ENCODE measurements around the gene CA4. TPM values are rescaled to one million over a fixed set of nuclear protein-coding genes. Genes with fewer than 3 reads are reported as not detected.

The CA4 gene
- total and polyA plus RNA-seq, 7 donors, result 2.1 to 300 (median 91.3) TPM; not detected in 2

DNA sequence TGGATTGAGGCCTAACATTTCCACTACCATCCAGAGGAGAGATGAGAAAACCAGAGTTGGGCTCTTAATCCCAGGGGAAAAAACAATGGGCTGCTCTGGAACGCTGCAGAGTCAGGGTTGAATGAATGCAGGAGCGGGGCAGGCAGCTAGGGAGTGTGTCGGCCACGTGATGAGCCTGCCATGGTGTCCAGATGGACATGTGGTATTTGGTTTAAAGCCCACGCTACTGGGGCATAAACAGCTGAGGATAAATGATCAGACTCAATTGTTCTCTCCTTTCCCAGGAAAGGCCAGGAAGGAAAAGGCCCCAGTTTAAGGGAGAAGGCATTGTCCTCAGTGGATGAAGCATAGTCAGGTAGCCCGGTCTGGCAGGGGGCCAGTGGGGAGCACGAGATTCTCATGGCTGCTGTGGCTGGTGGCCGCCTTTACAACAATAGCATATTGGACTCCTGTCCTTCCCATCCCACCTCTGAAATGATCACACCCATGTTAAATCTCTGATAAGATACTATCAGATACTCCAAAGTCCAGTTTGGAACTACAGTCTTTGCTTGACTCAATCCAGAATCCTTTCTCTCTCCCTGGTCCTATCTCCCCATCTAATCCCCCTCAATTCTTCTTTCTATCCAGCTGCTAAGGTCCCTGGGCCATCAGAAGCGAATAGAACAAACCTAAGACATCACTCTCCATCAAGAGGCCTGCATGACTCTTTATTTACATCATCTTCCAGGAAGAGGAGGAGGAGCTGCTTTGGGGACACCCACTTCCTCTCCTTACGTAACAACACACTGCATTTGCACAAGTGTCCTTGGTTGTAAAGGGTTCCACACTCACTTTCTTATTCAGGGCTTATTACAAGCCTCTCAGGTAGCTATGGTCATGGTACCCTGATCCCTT is 20.4 kb downstream of the CA4 start:
- 41 to 69% methylated on average over 10 of the region's 10 CpGs for WGBS, 2 donors
- no peak overlapping the region for H3K27ac ChIP-seq
- no peak for DNase-seq
- TF ChIP-seq CTCF (IDR thresholded peaks at IDR 0.05) (no peak), EP300 (IDR thresholded peaks at IDR 0.05) (no peak), POLR2AphosphoS5 (IDR thresholded peaks at IDR 0.05) (no peak), POLR2A (IDR thresholded peaks at IDR 0.05) (no peak)
- H3K4me1 ChIP-seq, result no peaks in the 10 kb centered on the region
- intact Hi-C loops (cut with DNase I), result no loop called here
- H3K4me3 ChIP-seq, result no peak overlapping the region
- no peaks in the 10 kb centered on the region for H3K36me3 ChIP-seq
- peaks cover 0 to 7% (median 0%) of the 10 kb centered on the region in 3 donors for H3K27me3 ChIP-seq
- no peaks in the 10 kb centered on the region for H3K9me3 ChIP-seq

DNA sequence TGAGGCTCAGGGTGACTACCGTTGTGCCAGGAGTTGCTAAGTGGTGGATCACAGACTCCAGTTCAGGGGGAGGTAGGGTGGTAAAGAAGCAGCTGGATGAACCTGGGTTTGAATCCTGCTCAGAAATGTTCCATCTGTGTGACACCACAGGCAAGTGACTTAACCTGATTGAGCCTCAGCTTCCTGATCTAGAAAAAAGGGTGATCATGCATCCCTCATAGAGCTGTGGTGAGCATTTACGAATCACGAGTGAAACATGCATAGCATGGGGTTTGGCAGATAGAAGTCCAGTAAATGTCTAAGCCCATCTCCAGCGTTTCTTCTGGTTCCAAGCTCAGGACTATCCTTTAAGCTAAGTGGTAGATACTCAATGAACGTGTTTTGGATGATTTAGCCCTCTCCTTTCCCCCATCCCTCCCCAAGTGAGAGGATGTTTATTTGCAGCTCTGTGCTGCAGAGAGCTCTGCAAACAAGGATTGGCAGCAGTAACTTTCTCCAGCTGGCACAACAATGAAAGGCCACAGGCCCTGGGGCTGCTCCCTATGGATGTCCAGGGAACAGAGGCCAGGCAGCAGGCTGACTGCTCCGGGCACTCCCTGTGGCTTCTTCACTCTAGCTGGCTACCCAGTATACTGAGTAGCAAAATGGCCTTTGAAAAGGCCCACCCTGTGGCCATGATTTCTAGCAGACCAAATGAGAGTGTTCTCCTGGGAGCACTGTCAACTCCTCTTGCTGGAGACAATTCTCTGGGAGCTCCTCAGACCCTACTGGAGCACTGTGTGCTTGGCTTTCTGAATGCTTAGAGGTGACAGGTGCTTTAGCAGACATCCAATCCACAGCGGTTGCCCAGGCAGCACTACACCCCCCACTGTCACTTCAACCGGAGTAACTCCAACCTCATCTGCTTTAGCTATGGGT is 21.3 kb downstream of the CA4 start:
- TF ChIP-seq EP300 (IDR thresholded peaks at IDR 0.05) (no peak), POLR2AphosphoS5 (IDR thresholded peaks at IDR 0.05) (no peak), POLR2A (IDR thresholded peaks at IDR 0.05) (no peak), CTCF (IDR thresholded peaks at IDR 0.05) (no peak)
- no peak for DNase-seq
- Histone ChIP-seq H3K27me3 (peaks cover 0 to 6% (median 0%) of the 10 kb centered on the region in 3 donors), H3K4me1 (no peaks in the 10 kb centered on the region), H3K9me3 (no peaks in the 10 kb centered on the region), H3K4me3 (no peak overlapping the region), H3K36me3 (no peaks in the 10 kb centered on the region), H3K27ac (no peak overlapping the region)
- whole genome bisulfite sequencing, 2 donors, result 67 to 79% methylated on average over 8 of the region's 8 CpGs
- intact Hi-C loops (cut with DNase I), result no loop called here

DNA sequence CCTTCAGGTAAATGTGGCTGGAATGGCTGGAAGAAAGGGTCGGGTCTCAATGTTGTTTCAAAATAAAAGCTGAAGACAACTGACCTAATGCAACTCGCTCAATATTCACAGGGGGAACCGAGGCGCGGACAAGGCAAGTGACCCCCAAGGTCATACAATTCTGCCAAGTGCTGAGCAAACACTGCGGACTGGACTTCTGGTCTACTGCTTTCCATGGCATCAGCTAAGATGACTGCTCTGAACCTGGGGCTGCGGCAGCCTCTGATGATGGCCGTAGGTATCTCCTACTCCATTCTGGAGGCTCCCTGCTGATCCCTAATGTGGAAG is 21.9 kb downstream of the CA4 start:
- H3K4me1 ChIP-seq, result no peaks in the 10 kb centered on the region
- no peak for DNase-seq
- no peaks in the 10 kb centered on the region for H3K9me3 ChIP-seq
- 95 to 96% methylated on average over 8 of the region's 8 CpGs for WGBS, 2 donors
- H3K4me3 ChIP-seq, result no peak overlapping the region
- intact Hi-C loops (cut with DNase I), result no loop called here
- H3K36me3 ChIP-seq, result no peaks in the 10 kb centered on the region
- peaks cover 0 to 6% (median 0%) of the 10 kb centered on the region in 3 donors for H3K27me3 ChIP-seq
- TF ChIP-seq POLR2A (IDR thresholded peaks at IDR 0.05) (no peak), EP300 (IDR thresholded peaks at IDR 0.05) (no peak), POLR2AphosphoS5 (IDR thresholded peaks at IDR 0.05) (no peak), CTCF (IDR thresholded peaks at IDR 0.05) (no peak)
- no peak overlapping the region for H3K27ac ChIP-seq

DNA sequence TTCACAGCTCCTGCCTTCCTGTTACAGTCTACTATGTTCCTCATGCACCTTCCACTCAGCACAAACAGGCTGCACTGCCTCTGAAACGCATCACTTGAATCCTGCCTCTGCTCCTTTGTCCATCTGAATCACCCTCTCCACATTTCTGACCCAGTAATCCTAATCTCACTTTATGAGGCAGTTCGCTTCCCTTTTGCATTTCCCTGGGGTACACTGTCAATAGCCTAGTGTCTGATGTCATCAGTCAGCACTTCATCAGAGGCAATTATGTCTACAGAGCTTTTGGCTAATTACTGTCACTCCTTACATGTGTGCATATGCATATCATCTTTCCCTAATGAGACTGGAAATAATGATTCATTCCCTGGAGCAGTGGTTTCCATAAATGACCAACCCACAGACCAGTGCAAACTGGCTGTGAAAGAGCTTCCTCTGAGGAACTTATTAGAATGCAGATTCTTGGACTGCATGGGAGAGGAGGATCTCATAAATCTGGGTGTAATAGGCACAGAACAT is 23.6 kb downstream of the CA4 start:
- Histone ChIP-seq H3K27me3 (peaks cover 0 to 6% (median 0%) of the 10 kb centered on the region in 3 donors), H3K9me3 (no peaks in the 10 kb centered on the region), H3K4me3 (no peak overlapping the region), H3K27ac (no peak overlapping the region), H3K4me1 (no peaks in the 10 kb centered on the region), H3K36me3 (peaks cover 0 to 5% (median 2%) of the 10 kb centered on the region in 4 donors)
- WGBS, 2 donors, result 33 to 64% methylated on average over 2 of the region's 2 CpGs
- no peak for DNase-seq
- TF ChIP-seq CTCF (IDR thresholded peaks at IDR 0.05), result no peak
- TF ChIP-seq POLR2A (IDR thresholded peaks at IDR 0.05), result no peak
- no peak for TF ChIP-seq POLR2AphosphoS5 (IDR thresholded peaks at IDR 0.05)
- TF ChIP-seq EP300 (IDR thresholded peaks at IDR 0.05), result no peak
- intact Hi-C loops (cut with DNase I), result no loop called here

Measured in sigmoid colon (tissue), 7 donors.